HG03097 (cell line): ENCODE results near the gene BTBD7.
"Not testable (repeated sequence)": the region's sequence is repeated elsewhere in the genome, so short reads cannot be mapped to it uniquely, and the experiment has no call there.

Experiments used
- ATAC-seq: cut with Tn5 transposase; IDR thresholded peaks from one replicate; pipeline ENCODE4 v1.9.1; 2021; ENCODE audit not compliant: unreplicated experiment, low FRiP score

Gene BTBD7

GRCh38 chr14:93249128-93249831 lies 83.6 kb downstream of the BTBD7 start:
- no peak for ATAC-seq

GRCh38 chr14:93246534-93246933 lies 86.3 kb downstream of the BTBD7 start:
- ATAC-seq, result no peak

GRCh38 chr14:93245764-93246420 lies 86.9 kb downstream of the BTBD7 start:
- ATAC-seq, result no peak

- ATAC-seq, result no peak
Measured at GRCh38 chr14:93240678-93241000, 92.2 kb downstream of the BTBD7 start.

- ATAC-seq, result no peak
Measured at GRCh38 chr14:93239869-93240677, 92.8 kb downstream of the BTBD7 start.

GRCh38 chr14:93234798-93235197 lies 98.0 kb downstream of the BTBD7 start:
- no peak for ATAC-seq

- not testable (repeated sequence) for ATAC-seq
Measured at GRCh38 chr14:93233078-93233477, 99.8 kb downstream of the BTBD7 start.

GRCh38 chr14:93232159-93232558 lies 100.7 kb downstream of the BTBD7 start:
- no peak for ATAC-seq

GRCh38 chr14:93231129-93231979 lies 101.5 kb downstream of the BTBD7 start:
- ATAC-seq, result no peak

- ATAC-seq, result no peak
Measured at GRCh38 chr14:93230539-93230938, 102.3 kb downstream of the BTBD7 start.

GRCh38 chr14:93228550-93228949 lies 104.3 kb downstream of the BTBD7 start:
- no peak for ATAC-seq

- no peak for ATAC-seq
Measured at GRCh38 chr14:93223565-93223964, 109.3 kb downstream of the BTBD7 start.

- no peak for ATAC-seq
Measured at GRCh38 chr14:93220509-93220908, 112.3 kb downstream of the BTBD7 start.

GRCh38 chr14:93219103-93219726 lies 113.6 kb downstream of the BTBD7 start:
- no peak for ATAC-seq

- ATAC-seq, result no peak
Measured at GRCh38 chr14:93214598-93214997, 118.2 kb downstream of the BTBD7 start.

- ATAC-seq, result peak; percentile 38
Measured at GRCh38 chr14:93212432-93212831, 120.4 kb downstream of the BTBD7 start.

- peak; percentile 39 for ATAC-seq
Measured at GRCh38 chr14:93207468-93208308, 125.1 kb downstream of the BTBD7 start.

GRCh38 chr14:93206793-93207467 lies 125.9 kb downstream of the BTBD7 start, which contains the start of the genes GON7 and UBR7:
GON7 (minus strand) TSS chr14:93207065; CDS start chr14:93207037, 28 bp downstream.
UBR7 (plus strand) TSS chr14:93207256; CDS start chr14:93207292, 36 bp downstream.
- ATAC-seq, result peak; percentile 82
